Prostate gland (tissue), 2 donors: ENCODE results near the gene SASH1.

Source experiments
- POLR2A ChIP-seq: fragments of 450-650 bp; IDR thresholded peaks from one replicate; pipeline ENCODE4 v1.6.1; 2016; ENCODE audit warnings: antibody characterized with exemption, mild to moderate bottlenecking
- POLR2AphosphoS5 ChIP-seq: sonication (generic); formaldehyde crosslinking; IDR thresholded peaks from one replicate; pipeline ENCODE4 v1.6.1; 2017; ENCODE audit warnings: antibody characterized with exemption
- TF ChIP-seq, protein P1 (sequence below), 4 experiments: fragments of 200-600 bp in 2 of 4; fragments of 450-650 bp in 2 of 4; sonication (generic) in 2 of 4; IDR thresholded peaks; 1 replicate in 3 of 4; 2 replicates in 1 of 4; pipeline ENCODE4 v1.5.1; 2016 to 2019; ENCODE audit warnings: antibody characterized with exemption in 4 of 4, mild to moderate bottlenecking in 2 of 4, moderate library complexity in 2 of 4

- TF ChIP-seq, protein P1, sequence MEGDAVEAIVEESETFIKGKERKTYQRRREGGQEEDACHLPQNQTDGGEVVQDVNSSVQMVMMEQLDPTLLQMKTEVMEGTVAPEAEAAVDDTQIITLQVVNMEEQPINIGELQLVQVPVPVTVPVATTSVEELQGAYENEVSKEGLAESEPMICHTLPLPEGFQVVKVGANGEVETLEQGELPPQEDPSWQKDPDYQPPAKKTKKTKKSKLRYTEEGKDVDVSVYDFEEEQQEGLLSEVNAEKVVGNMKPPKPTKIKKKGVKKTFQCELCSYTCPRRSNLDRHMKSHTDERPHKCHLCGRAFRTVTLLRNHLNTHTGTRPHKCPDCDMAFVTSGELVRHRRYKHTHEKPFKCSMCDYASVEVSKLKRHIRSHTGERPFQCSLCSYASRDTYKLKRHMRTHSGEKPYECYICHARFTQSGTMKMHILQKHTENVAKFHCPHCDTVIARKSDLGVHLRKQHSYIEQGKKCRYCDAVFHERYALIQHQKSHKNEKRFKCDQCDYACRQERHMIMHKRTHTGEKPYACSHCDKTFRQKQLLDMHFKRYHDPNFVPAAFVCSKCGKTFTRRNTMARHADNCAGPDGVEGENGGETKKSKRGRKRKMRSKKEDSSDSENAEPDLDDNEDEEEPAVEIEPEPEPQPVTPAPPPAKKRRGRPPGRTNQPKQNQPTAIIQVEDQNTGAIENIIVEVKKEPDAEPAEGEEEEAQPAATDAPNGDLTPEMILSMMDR (IDR thresholded peaks at IDR 0.05): no peak
- TF ChIP-seq POLR2AphosphoS5 (no peak), POLR2A (no peak)
Observed at GRCh38 chr6:148502083-148502772, 159.6 kb downstream of the SASH1 start.
